ENCODE results near the gene RAPSN.

- no peak for TF ChIP-seq EZH2 (IDR thresholded peaks at IDR 0.05)
- TF ChIP-seq POLR2AphosphoS5 (IDR thresholded peaks at IDR 0.05; ENCODE audit: borderline replicate concordance, low read depth, low read length) = no peak
- no peak for TF ChIP-seq FOXP2 (optimal IDR thresholded peaks at IDR 0.05; ENCODE audit: control extremely low read depth, extremely low read length, insufficient read depth)
Measured at GRCh38 chr11:47478651-47479329, 29.9 kb upstream of the RAPSN start.
